ENCODE measurements around the gene ABRACL. TPM values are rescaled to one million over a fixed set of nuclear protein-coding genes. Genes with fewer than 3 reads are reported as not detected.

Gene ABRACL
- total and polyA plus RNA-seq, 2 experiments from 2014 or later = 134 to 516 TPM

DNA sequence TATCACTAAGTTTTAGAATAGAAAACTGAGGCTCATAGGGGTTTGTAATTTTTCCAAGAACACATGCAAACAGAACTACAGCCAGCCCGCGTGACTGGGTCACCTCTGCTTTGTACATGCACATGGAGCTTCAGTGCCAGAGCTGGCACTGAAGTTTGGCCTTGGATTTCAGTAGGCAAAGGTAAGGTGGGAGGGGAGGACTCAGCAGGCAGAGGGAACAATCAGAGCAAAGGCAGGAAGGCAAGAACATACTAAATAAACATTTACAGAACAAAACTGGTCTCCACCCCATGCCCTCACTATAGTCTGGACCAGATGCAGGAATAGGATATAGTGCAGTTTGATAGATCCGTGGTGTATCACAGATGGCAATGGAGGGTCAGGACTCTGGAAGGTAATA is 13.6 kb upstream of the ABRACL start:
- DNase-seq (ENCODE audit: low spot score) = no peak
- Mint-ChIP-seq H3K4me1 (peaks cover 37% of the 10 kb centered on the region), H3K4me3 (no peak overlapping the region), H3K27me3 (ENCODE audit: insufficient read depth, low read depth, poor library complexity) (peaks cover 10% of the 10 kb centered on the region), H3K36me3 (ENCODE audit: low read depth) (no peaks in the 10 kb centered on the region), H3K9me3 (no peaks in the 10 kb centered on the region), H3K27ac (no peak overlapping the region)
- no peak for TF ChIP-seq CTCF (conservative IDR thresholded peaks at IDR 0.05; ENCODE audit: low read depth in 2 of 2)
- no peak for TF ChIP-seq NANOG (IDR thresholded peaks at IDR 0.05; ENCODE audit: borderline replicate concordance)
- TF ChIP-seq EZH2phosphoT487 (IDR thresholded peaks at IDR 0.05; ENCODE audit: unreplicated experiment) = no peak
- no peak for TF ChIP-seq ZNF331 (CRISPR knock-in tag; IDR thresholded peaks at IDR 0.05; ENCODE audit: low read depth)
- no peak for TF ChIP-seq STAT1 (IDR thresholded peaks at IDR 0.05; ENCODE audit: unreplicated experiment)
- no peak for TF ChIP-seq REST (IDR thresholded peaks at IDR 0.05; ENCODE audit: unreplicated experiment)
- TF ChIP-seq, protein P1, sequence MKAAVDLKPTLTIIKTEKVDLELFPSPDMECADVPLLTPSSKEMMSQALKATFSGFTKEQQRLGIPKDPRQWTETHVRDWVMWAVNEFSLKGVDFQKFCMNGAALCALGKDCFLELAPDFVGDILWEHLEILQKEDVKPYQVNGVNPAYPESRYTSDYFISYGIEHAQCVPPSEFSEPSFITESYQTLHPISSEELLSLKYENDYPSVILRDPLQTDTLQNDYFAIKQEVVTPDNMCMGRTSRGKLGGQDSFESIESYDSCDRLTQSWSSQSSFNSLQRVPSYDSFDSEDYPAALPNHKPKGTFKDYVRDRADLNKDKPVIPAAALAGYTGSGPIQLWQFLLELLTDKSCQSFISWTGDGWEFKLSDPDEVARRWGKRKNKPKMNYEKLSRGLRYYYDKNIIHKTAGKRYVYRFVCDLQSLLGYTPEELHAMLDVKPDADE (IDR thresholded peaks at IDR 0.05) = no peak
- TF ChIP-seq POLR2AphosphoS5 (IDR thresholded peaks at IDR 0.05; ENCODE audit: low read depth) = no peak
- no peak for TF ChIP-seq ZNF462 (CRISPR knock-in tag; IDR thresholded peaks at IDR 0.05)
- TF ChIP-seq JUNB (IDR thresholded peaks at IDR 0.05; ENCODE audit: unreplicated experiment) = no peak
- no peak for TF ChIP-seq ZNF114 (CRISPR knock-in tag; IDR thresholded peaks at IDR 0.05)
- H3K4me1 ChIP-seq (ENCODE audit: insufficient read depth) = peaks cover 29% of the 10 kb centered on the region
- no peaks in the 10 kb centered on the region for H3K27me3 ChIP-seq (ENCODE audit: insufficient read depth)
- no peaks in the 10 kb centered on the region for H3K36me3 ChIP-seq (ENCODE audit: insufficient read depth)
- H3F3A ChIP-seq (replicated peaks; ENCODE audit: low read depth) = 0 out of 2 replicates have a peak, but pooled peaks cover 3% of the 10 kb centered on the region
- no peak overlapping the region for H3K4me2 ChIP-seq
- no peak for ATAC-seq
- no peak overlapping the region for H2AFZ ChIP-seq
- H4K20me1 ChIP-seq (replicated peaks; ENCODE audit: insufficient read depth) = no peaks in the 10 kb centered on the region
- H3K4me3 ChIP-seq = no peak overlapping the region
- no peaks in the 10 kb centered on the region for H3K79me2 ChIP-seq (replicated peaks; ENCODE audit: insufficient read depth)
- no peak overlapping the region for H3K27ac ChIP-seq (ENCODE audit: low read depth)
- no peaks in the 10 kb centered on the region; the same call in 1 of the 2 replicates for H3K9me2 ChIP-seq (ENCODE audit: insufficient read depth)

Measured in GM23338 (cell line).